Uterus (tissue), 2 donors: Measurements from ENCODE around the gene TMEM167A.

Experiments
- POLR2A ChIP-seq, 2 donors: fragments of 450-650 bp; IDR thresholded peaks; one replicate each; pipeline ENCODE4 v1.6.1; 2016; ENCODE audit warnings: antibody characterized with exemption in 2 of 2, mild to moderate bottlenecking in 1 of 2, moderate library complexity in 1 of 2
- TF ChIP-seq, protein P1 (sequence below), 4 experiments: fragments of 200-600 bp in 2 of 4; fragments of 450-650 bp in 2 of 4; sonication (generic) in 2 of 4; IDR thresholded peaks; one replicate each; pipeline ENCODE4 v1.5.1; 2016 to 2019; ENCODE audit warnings: antibody characterized with exemption in 4 of 4, mild to moderate bottlenecking in 2 of 4, moderate library complexity in 1 of 4

- TF ChIP-seq, protein P1, sequence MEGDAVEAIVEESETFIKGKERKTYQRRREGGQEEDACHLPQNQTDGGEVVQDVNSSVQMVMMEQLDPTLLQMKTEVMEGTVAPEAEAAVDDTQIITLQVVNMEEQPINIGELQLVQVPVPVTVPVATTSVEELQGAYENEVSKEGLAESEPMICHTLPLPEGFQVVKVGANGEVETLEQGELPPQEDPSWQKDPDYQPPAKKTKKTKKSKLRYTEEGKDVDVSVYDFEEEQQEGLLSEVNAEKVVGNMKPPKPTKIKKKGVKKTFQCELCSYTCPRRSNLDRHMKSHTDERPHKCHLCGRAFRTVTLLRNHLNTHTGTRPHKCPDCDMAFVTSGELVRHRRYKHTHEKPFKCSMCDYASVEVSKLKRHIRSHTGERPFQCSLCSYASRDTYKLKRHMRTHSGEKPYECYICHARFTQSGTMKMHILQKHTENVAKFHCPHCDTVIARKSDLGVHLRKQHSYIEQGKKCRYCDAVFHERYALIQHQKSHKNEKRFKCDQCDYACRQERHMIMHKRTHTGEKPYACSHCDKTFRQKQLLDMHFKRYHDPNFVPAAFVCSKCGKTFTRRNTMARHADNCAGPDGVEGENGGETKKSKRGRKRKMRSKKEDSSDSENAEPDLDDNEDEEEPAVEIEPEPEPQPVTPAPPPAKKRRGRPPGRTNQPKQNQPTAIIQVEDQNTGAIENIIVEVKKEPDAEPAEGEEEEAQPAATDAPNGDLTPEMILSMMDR (IDR thresholded peaks at IDR 0.05), result no peak
- TF ChIP-seq POLR2A (IDR thresholded peaks at IDR 0.05), result no peak
These were observed 67.8 kb downstream of the TMEM167A start for GRCh38 chr5:83009408-83009807.
